Fibroblast of lung (primary cell): ENCODE measurements around the gene LEFTY2. TPM values are rescaled to one million over a fixed set of nuclear protein-coding genes. Genes with fewer than 3 reads are reported as not detected.

Experiments
- DNase-seq, 2 donors: peaks; one replicate each; pipeline versions ENCODE4 v3.0.0 to v3.0.0-alpha.2; 2010; ENCODE audit warnings: low read depth in 2 of 2
- H2AFZ ChIP-seq: 2 replicates; pipeline ENCODE4 v1.5.1; 2012; ENCODE audit warnings: low read length, control low read depth, inconsistent platforms
- H3K27ac ChIP-seq: 2 replicates; pipeline ENCODE4 v1.5.1; 2011; ENCODE audit warnings: low read length, control low read depth; ENCODE audit not compliant: insufficient read depth
- H3K27me3 ChIP-seq: 2 replicates; pipeline ENCODE4 v1.5.1; 2011; ENCODE audit warnings: mild to moderate bottlenecking, low read length; ENCODE audit not compliant: control insufficient read depth, insufficient read depth
- H3K36me3 ChIP-seq: 2 replicates; pipeline ENCODE4 v1.5.1; 2011; ENCODE audit warnings: low read length; ENCODE audit not compliant: control insufficient read depth, insufficient read depth
- H3K4me1 ChIP-seq: 2 replicates; pipeline ENCODE4 v1.5.1; 2011; ENCODE audit warnings: low read length; ENCODE audit not compliant: control insufficient read depth, insufficient read depth; ENCODE audit errors: extremely low read depth
- H3K4me2 ChIP-seq: 2 replicates; pipeline ENCODE4 v1.5.1; 2011; ENCODE audit warnings: low read length, control low read depth; ENCODE audit not compliant: insufficient read depth; ENCODE audit errors: extremely low read depth
- H3K4me3 ChIP-seq, 4 experiments: fragments of 200-600 bp in 1 of 4; sonication (generic) in 1 of 4; replicated peaks in 1 of 4; 2 replicates each; pipeline ENCODE4 v1.5.1; 2011 to 2016; ENCODE audit warnings: low read length in 4 of 4, low read depth in 3 of 4, mild to moderate bottlenecking in 3 of 4, control low read depth in 2 of 4, inconsistent platforms in 1 of 4, mixed read lengths in 1 of 4; ENCODE audit not compliant: insufficient read depth in 1 of 4; ENCODE audit errors: control extremely low read depth in 1 of 4
- H3K79me2 ChIP-seq: 2 replicates; pipeline ENCODE4 v1.5.1; 2012; ENCODE audit warnings: mild to moderate bottlenecking, low read length, inconsistent platforms; ENCODE audit not compliant: control insufficient read depth, insufficient read depth
- H3K9ac ChIP-seq: 2 replicates; pipeline ENCODE4 v1.5.1; 2011; ENCODE audit warnings: mild to moderate bottlenecking, low read length, control low read depth; ENCODE audit not compliant: insufficient read depth
- H3K9me3 ChIP-seq: 2 replicates; pipeline ENCODE4 v1.5.1; 2012; ENCODE audit warnings: low read depth, low read length; ENCODE audit not compliant: control insufficient read depth, insufficient read depth
- H4K20me1 ChIP-seq: 2 replicates; pipeline ENCODE4 v1.5.1; 2011; ENCODE audit warnings: low read length; ENCODE audit not compliant: control insufficient read depth, insufficient read depth; ENCODE audit errors: extremely low read depth
- CTCF ChIP-seq, 2 donors: IDR thresholded peaks in 1 of 2; conservative IDR thresholded peaks in 1 of 2; 1 replicate in 1 of 2; 2 replicates in 1 of 2; pipeline ENCODE4 v1.5.1; 2011 to 2012; ENCODE audit warnings: low read length in 2 of 2, control low read depth in 1 of 2, inconsistent platforms in 1 of 2, low read depth in 1 of 2, mild to moderate bottlenecking in 1 of 2
- EZH2 ChIP-seq: IDR thresholded peaks from 2 replicates; pipeline ENCODE4 v1.5.1; 2012; ENCODE audit warnings: low read length, control low read depth, mild to moderate bottlenecking; ENCODE audit errors: missing control alignments
- polyA plus RNA-seq, 2 donors: library from polyadenylated mRNA; depleted of rRNA in 1 of 2; stranded (reverse) in 1 of 2; unstranded in 1 of 2; fragments of >200 nt; gene quantifications; 2 replicates each; pipeline ENCODE4 v1.2.1, GENCODE V29; 2011 to 2012; ENCODE audit warnings: missing spikeins in 1 of 2
- total RNA-seq: library from RNA; depleted of rRNA; stranded (reverse); fragments of >200 nt; gene quantifications from 2 replicates; pipeline ENCODE4 v1.2.1, GENCODE V29; 2014

Gene LEFTY2
- total and polyA plus RNA-seq, 2 donors (not counting 1 experiment from before 2014, with no cell fraction given), result not detected

- Histone ChIP-seq H4K20me1 (no peaks in the 10 kb centered on the region), H3K27ac (no peak overlapping the region), H3K79me2 (no peaks in the 10 kb centered on the region), H3K9me3 (no peaks in the 10 kb centered on the region), H2AFZ (no peak overlapping the region), H3K9ac (no peak overlapping the region), H3K36me3 (no peaks in the 10 kb centered on the region), H3K4me2 (no peak overlapping the region), H3K4me3 (no peak overlapping the region), H3K4me1 (no peaks in the 10 kb centered on the region), H3K27me3 (peaks cover 4% of the 10 kb centered on the region)
- TF ChIP-seq CTCF (conservative IDR thresholded peaks at IDR 0.05 in 1 of 2, IDR thresholded peaks at IDR 0.05 in 1 of 2; ENCODE audit: low read depth in 1 of 2, low read length in 2 of 2), result no peak
- no peak for TF ChIP-seq EZH2
- no peak for DNase-seq
These were observed 2.6 kb upstream of the LEFTY2 start for GRCh38 chr1:225943582-225943981.

- DNase-seq, result no peak
- Histone ChIP-seq H3K9ac (no peak overlapping the region), H3K4me1 (no peaks in the 10 kb centered on the region), H3K79me2 (no peaks in the 10 kb centered on the region), H3K27me3 (peaks cover 4% of the 10 kb centered on the region), H2AFZ (no peak overlapping the region), H4K20me1 (no peaks in the 10 kb centered on the region), H3K9me3 (no peaks in the 10 kb centered on the region), H3K27ac (no peak overlapping the region), H3K4me2 (no peak overlapping the region), H3K4me3 (no peak overlapping the region), H3K36me3 (no peaks in the 10 kb centered on the region)
- no peak for TF ChIP-seq CTCF (conservative IDR thresholded peaks at IDR 0.05 in 1 of 2, IDR thresholded peaks at IDR 0.05 in 1 of 2; ENCODE audit: low read depth in 1 of 2, low read length in 2 of 2)
- no peak for TF ChIP-seq EZH2
These were observed 1.6 kb upstream of the LEFTY2 start for GRCh38 chr1:225942574-225942973.

- Histone ChIP-seq H3K27ac (no peak overlapping the region), H2AFZ (no peak overlapping the region), H3K79me2 (no peaks in the 10 kb centered on the region)
These were observed 862 bp upstream of the LEFTY2 start for GRCh38 chr1:225941942-225942222.

More at GRCh38 chr1:225941942-225942222, 862 bp upstream of the LEFTY2 start:
- H3K9ac ChIP-seq, result no peak overlapping the region
- no peaks in the 10 kb centered on the region for H3K9me3 ChIP-seq
- H3K36me3 ChIP-seq, result no peaks in the 10 kb centered on the region
- H3K4me1 ChIP-seq, result no peaks in the 10 kb centered on the region
- H3K27me3 ChIP-seq, result peaks cover 4% of the 10 kb centered on the region
- H4K20me1 ChIP-seq, result no peaks in the 10 kb centered on the region
- no peak overlapping the region for H3K4me2 ChIP-seq
- no peak overlapping the region for H3K4me3 ChIP-seq
- TF ChIP-seq EZH2 (no peak), CTCF (conservative IDR thresholded peaks at IDR 0.05 in 1 of 2, IDR thresholded peaks at IDR 0.05 in 1 of 2; ENCODE audit: low read depth in 1 of 2, low read length in 2 of 2) (no peak)
- no peak for DNase-seq
